ENCODE measurements around the gene U2AF2. TPM values are rescaled to one million over a fixed set of nuclear protein-coding genes. Genes with fewer than 3 reads are reported as not detected.

Gene U2AF2
- total RNA-seq, 1 donor from 2014 or later, result 365 TPM

Other genes with a start within 250 kb of the U2AF2 start
- gene UBE2S, start 247.2 kb upstream of the U2AF2 start, total RNA-seq, result 243 and 269 TPM in 2 replicates
- gene SHISA7, start 211.7 kb upstream of the U2AF2 start, total RNA-seq, result 0.54 and 0.59 TPM in 2 replicates
- gene ISOC2, start 193.4 kb upstream of the U2AF2 start, total RNA-seq, result 34.3 and 36.7 TPM in 2 replicates
- not detected in 2 replicates for gene C19orf85, start 190.3 kb upstream of the U2AF2 start, total RNA-seq
- 14.8 and 15.0 TPM in 2 replicates for gene ZNF628, start 178.4 kb upstream of the U2AF2 start, total RNA-seq
- 81.1 and 87.9 TPM in 2 replicates for gene NAT14, start 169.8 kb upstream of the U2AF2 start, total RNA-seq
- 1.3 and 1.5 TPM in 2 replicates for gene SSC5D, start 166.6 kb upstream of the U2AF2 start, total RNA-seq
- gene SBK2, start 117.9 kb upstream of the U2AF2 start, total RNA-seq, result not detected in 2 replicates
- gene SBK3, start 109.5 kb upstream of the U2AF2 start, total RNA-seq, result 0.39 and 0.68 TPM in 2 replicates
- 28.2 and 29.1 TPM in 2 replicates for gene ZNF579, start 74.2 kb upstream of the U2AF2 start, total RNA-seq
- gene FIZ1, start 55.5 kb upstream of the U2AF2 start, total RNA-seq, result 31.6 and 31.8 TPM in 2 replicates
- gene ZNF524, start 54.7 kb upstream of the U2AF2 start, total RNA-seq, result 6.1 and 6.7 TPM in 2 replicates
- gene ZNF865, start 49.4 kb upstream of the U2AF2 start, total RNA-seq, result 20.3 TPM in 2 replicates
- gene ZNF784, start 30.5 kb upstream of the U2AF2 start, total RNA-seq, result 11.0 and 12.4 TPM in 2 replicates
- gene ZNF580, start 14.0 kb upstream of the U2AF2 start, total RNA-seq, result 39.1 and 41.8 TPM in 2 replicates
- gene ZNF581, start 11.4 kb upstream of the U2AF2 start, total RNA-seq, result 40.8 and 41.9 TPM in 2 replicates
- 18.7 and 18.9 TPM in 2 replicates for gene CCDC106, start 6.8 kb upstream of the U2AF2 start, total RNA-seq
- 129 and 130 TPM in 2 replicates for gene EPN1, start 20.2 kb downstream of the U2AF2 start, total RNA-seq
- gene NLRP9, start 83.4 kb downstream of the U2AF2 start, total RNA-seq, result not detected in 2 replicates
- gene RFPL4A, start 104.1 kb downstream of the U2AF2 start, total RNA-seq, result not detected in 2 replicates
- not detected in 2 replicates for gene RFPL4AL1, start 114.1 kb downstream of the U2AF2 start, total RNA-seq
- not detected in 2 replicates for gene NLRP11, start 177.0 kb downstream of the U2AF2 start, total RNA-seq
- gene NLRP4, start 181.5 kb downstream of the U2AF2 start, total RNA-seq, result not detected in 2 replicates